ENCODE results near the gene SMPDL3B.
A peak's percentile ranks its signal among the peaks of the same experiment; 100 is the strongest.

Gene SMPDL3B

GRCh38 chr1:27934818-27935549 lies at the start of gene SMPDL3B:
Gene SMPDL3B (plus strand): TSS chr1:27935000. CDS start chr1:27935184, 184 bp downstream.
- DNase-seq (ENCODE audit: low read depth) = no peak

- DNase-seq (ENCODE audit: low read depth) = no peak
Measured at GRCh38 chr1:27885114-27885528, 49.7 kb upstream of the SMPDL3B start.

- DNase-seq (ENCODE audit: low read depth) = no peak
Measured at GRCh38 chr1:27885621-27886352, 49.0 kb upstream of the SMPDL3B start.

GRCh38 chr1:27886353-27886679 lies 48.5 kb upstream of the SMPDL3B start:
- DNase-seq (ENCODE audit: low read depth) = no peak

- DNase-seq (ENCODE audit: low read depth) = no peak
Measured at GRCh38 chr1:27886744-27887143, 48.1 kb upstream of the SMPDL3B start.

- no peak for DNase-seq (ENCODE audit: low read depth)
Measured at GRCh38 chr1:27887215-27888021, 47.4 kb upstream of the SMPDL3B start.

- no peak for DNase-seq (ENCODE audit: low read depth)
Measured at GRCh38 chr1:27889506-27889905, 45.3 kb upstream of the SMPDL3B start.

GRCh38 chr1:27891196-27891889 lies 43.5 kb upstream of the SMPDL3B start:
- DNase-seq (ENCODE audit: low read depth) = peak; percentile 39

GRCh38 chr1:27894521-27894920 lies 40.3 kb upstream of the SMPDL3B start:
- DNase-seq (ENCODE audit: low read depth) = no peak

- DNase-seq (ENCODE audit: low read depth) = no peak
Measured at GRCh38 chr1:27906759-27907158, 28.0 kb upstream of the SMPDL3B start.

- DNase-seq (ENCODE audit: low read depth) = no peak
Measured at GRCh38 chr1:27912429-27912828, 22.4 kb upstream of the SMPDL3B start.

- no peak for DNase-seq (ENCODE audit: low read depth)
Measured at GRCh38 chr1:27915082-27915575, 19.7 kb upstream of the SMPDL3B start.

- DNase-seq (ENCODE audit: low read depth) = no peak
Measured at GRCh38 chr1:27922272-27922671, 12.5 kb upstream of the SMPDL3B start.

GRCh38 chr1:27928216-27928954 lies 6.4 kb upstream of the SMPDL3B start:
- no peak for DNase-seq (ENCODE audit: low read depth)

- DNase-seq (ENCODE audit: low read depth) = no peak
Measured at GRCh38 chr1:27931184-27931583, 3.6 kb upstream of the SMPDL3B start.

- no peak for DNase-seq (ENCODE audit: low read depth)
Measured at GRCh38 chr1:27931759-27932158, 3.0 kb upstream of the SMPDL3B start.

GRCh38 chr1:27935721-27936120 lies 921 bp downstream of the SMPDL3B start:
- DNase-seq (ENCODE audit: low read depth) = no peak

- DNase-seq (ENCODE audit: low read depth) = no peak
Measured at GRCh38 chr1:27936370-27936769, 1.6 kb downstream of the SMPDL3B start.

- no peak for DNase-seq (ENCODE audit: low read depth)
Measured at GRCh38 chr1:27937524-27937836, 2.7 kb downstream of the SMPDL3B start.

- DNase-seq (ENCODE audit: low read depth) = no peak
Measured at GRCh38 chr1:27938488-27938887, 3.7 kb downstream of the SMPDL3B start.

GRCh38 chr1:27940297-27940696 lies 5.5 kb downstream of the SMPDL3B start:
- DNase-seq (ENCODE audit: low read depth) = peak; percentile 59
